Hippocampal formation (tissue), 2 donors: ENCODE measurements around the gene ARL4A.

Source experiments
- DNase-seq, 2 donors: peaks; one replicate each; lab custom pipeline; 2025; lab: John Stamatoyannopoulos, UW

The ARL4A gene

GRCh38 chr7:12725575-12726316 is 38.3 kb downstream of the ARL4A start:
- no peak for DNase-seq

DNA sequence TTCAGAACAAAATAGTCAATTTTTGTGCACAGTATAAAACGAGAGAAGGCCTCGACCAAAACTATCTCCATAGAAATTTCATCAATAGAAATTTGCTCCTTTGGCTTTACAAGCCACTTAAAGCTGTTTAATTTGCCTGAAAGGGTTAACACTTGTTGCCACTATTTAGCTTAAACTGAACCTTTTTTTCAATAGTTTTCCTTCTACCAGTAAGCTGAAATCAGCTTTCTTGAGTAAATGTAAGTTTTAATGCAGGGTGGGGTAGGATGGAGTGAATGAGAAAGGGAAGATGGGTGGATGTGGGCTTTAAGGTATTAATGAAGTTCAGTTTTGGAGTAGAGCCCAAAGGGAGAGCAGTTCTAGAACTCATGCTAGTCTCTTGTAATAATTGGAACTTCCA is 39.5 kb downstream of the ARL4A start:
- DNase-seq, result no peak

- DNase-seq, result no peak
Measured at GRCh38 chr7:12727455-12728191, 40.2 kb downstream of the ARL4A start.

DNA sequence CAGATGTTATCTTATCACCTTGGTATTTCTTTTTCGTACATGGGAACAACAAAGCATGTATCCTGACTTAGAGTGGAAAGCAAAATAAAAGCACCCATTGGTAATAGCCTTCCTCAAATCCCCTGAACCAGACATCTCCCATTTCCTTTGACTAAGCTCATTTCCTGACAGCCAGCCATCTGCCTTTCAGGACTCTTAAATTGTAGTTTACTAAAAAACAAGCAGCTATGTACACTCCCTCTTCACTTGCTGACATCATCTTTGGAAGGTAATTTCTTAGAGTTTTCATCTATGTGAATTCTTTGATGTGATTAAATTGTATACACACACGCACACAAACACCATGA is 40.7 kb downstream of the ARL4A start:
- no peak for DNase-seq

DNA sequence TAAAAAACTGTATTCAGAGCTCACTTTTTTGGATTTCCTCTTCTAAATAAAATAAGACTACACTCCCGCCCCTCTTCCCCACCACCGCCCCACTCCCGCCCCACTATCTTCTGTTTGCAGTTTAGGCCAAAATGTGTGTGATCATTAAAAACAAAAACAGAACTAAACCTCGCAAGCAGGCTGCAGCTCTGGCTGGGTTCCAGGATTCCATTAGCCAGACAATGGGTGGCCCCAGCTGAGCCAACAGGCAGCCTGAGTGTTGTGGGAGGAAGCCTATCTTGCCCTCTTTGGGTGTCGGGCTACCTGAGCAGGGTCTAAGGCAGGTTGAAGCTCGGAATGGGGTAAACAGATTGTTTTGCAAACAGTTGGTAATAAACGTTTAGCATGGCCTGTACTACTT is 41.7 kb downstream of the ARL4A start:
- DNase-seq, result peak; percentile 45 to 47

DNA sequence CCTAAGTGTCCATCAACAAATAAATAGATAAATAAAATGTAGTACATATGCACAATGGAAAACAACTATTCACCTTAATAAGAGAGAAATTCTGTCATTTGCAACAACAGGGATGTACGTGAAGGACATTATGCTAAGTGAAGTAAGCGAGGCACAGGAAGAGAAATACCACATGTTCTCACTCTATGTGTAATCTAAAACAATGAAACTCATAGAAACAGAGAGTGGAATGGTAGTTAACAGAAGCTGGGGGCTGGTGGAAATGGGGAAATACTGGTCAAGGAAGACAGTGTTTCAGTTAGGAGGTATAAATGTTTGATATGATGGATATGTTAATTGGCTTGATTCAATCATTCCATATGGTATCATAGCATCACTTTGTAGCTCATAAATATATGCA is 43.1 kb downstream of the ARL4A start:
- DNase-seq, result no peak

DNA sequence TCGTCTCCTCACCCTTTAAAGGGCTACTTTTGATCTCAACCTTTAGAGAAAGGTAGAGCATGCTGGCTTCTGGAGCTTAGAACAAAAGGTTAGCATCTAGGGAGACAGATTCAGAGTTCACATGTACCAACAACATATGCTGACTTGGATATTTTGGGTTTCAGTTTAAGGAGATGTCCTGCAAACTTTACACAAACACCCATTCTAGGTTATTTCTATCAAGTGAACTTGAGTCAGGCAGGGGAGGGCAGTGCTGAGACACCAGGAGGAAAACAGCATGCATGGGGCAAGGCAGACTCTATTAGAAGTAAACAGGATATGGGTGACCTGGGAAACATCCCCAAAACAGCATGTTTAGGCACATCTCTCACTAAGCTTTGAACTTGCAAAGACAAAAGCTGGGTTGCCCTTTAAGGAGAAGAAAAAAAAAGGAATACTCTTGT is 43.8 kb downstream of the ARL4A start:
- no peak for DNase-seq

DNA sequence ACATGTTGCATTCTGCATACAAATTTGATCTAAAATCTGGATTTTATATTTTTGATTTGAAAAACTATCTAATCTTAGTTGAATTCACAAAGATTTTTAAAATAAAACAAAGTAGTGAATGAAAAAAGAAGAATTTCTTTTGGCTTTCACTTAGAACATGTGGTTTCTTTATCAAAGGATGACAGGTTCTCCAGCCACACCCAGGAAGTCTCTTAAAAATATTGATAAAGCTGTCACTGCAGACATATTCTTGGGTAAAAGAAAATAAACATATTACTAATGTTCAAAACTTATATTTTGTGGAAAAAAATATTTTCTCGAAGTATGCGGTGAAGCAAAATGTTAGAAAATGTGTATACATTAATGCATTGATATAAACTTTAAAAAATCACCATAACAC is 44.3 kb downstream of the ARL4A start:
- DNase-seq, result no peak

- DNase-seq, result no peak
Measured at GRCh38 chr7:12732428-12732827, 45.0 kb downstream of the ARL4A start.

DNA sequence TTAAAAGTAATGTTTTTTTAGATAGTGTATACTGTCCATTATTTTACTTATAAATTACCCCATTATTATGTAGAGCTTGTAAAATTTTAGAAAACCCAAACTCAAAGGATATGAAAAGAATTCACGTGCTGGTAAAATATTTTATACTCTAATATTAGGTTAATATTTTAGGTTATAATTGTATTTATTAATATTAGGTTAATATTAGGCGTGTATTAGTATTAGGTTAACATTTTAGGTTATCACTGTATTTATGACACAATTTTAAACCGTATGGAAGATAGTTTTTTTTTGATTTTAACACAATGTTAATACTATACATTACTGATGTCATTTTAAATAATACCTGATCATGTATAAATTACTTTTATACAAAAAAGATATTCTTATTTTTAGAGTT is 48.5 kb downstream of the ARL4A start:
- no peak for DNase-seq

- no peak for DNase-seq
Measured at GRCh38 chr7:12737373-12737772, 49.9 kb downstream of the ARL4A start.

DNA sequence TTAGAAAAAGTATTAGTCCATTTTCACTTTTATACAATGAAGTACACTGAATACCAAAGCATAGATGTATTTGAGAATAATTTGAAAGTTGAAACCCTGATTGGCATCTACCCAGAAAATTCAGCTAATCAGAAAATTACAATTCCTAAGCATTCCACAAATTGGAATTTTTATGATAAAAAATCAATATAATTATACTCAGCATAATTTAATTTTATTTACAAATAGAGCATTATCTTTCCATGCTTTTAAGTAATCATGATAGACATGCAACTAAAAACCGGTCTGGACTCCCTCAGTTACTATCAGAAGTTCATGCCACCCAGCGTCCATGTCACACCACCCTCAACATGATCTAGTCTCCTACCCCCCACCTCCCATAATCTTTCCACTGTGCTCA is 50.4 kb downstream of the ARL4A start:
- DNase-seq, result no peak

GRCh38 chr7:12738665-12739064 is 51.2 kb downstream of the ARL4A start:
- no peak for DNase-seq
